HuH-7.5 (cell line): ENCODE results near the gene GINS3.

ENCODE experiments used
- DNase-seq: peaks from one replicate; pipeline ENCODE4 v3.0.0; 2011; ENCODE audit warnings: low spot score

The GINS3 gene

DNA sequence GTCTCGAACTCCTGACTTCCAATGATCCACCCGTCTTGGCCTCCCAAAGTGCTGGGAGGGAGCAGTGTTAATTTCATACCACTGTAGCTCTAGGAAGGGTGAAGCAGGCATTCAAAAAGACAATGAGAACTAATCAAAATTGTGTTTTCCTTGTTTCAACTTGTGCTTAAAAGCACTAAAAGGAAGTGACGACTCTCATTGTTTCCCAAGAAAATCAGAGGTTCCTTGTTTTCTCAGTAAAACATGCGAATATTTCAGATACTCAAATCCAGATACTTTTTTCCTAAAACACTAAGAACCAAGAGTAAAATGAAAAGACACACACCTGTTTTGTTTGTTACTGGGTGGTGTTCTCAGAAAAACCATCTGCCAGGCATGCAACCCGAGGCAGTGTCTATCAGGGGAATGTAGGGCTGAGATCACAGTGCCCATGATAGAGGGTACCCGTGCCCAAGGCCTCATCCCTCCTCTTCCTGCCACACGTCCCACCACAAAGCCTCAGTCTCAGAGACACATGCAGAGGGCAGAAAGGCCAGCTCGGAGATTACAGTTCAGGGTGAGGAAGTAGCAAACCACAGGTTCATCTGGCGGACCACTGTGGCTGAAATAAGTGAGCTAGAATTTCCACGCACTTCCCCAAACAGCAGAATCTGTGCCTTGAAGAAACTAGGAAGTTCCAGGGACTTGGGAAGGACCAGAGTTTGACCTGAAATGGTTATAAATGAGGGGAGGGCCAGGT lies 33.7 kb downstream of the GINS3 start:
- no peak for DNase-seq

DNA sequence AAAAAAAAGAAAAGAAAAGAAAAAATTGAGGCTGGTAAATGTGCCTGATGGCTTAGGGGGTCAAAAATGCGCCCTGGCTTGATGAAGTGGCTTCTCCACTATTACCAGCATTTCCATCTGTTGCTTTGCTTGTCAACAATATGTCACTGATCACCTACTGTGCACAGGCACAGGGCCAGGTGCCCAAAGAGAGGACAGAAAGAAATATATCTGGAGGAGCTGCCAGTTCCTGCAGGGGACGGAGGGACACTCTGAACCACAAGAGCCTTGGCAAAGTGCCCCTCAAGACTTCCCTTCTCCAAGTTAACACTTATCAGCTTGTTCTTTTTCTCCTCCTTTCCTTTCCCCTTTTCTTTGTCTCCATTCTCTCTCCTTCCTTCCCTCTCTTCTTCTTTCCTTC lies 34.7 kb downstream of the GINS3 start:
- DNase-seq: no peak

DNA sequence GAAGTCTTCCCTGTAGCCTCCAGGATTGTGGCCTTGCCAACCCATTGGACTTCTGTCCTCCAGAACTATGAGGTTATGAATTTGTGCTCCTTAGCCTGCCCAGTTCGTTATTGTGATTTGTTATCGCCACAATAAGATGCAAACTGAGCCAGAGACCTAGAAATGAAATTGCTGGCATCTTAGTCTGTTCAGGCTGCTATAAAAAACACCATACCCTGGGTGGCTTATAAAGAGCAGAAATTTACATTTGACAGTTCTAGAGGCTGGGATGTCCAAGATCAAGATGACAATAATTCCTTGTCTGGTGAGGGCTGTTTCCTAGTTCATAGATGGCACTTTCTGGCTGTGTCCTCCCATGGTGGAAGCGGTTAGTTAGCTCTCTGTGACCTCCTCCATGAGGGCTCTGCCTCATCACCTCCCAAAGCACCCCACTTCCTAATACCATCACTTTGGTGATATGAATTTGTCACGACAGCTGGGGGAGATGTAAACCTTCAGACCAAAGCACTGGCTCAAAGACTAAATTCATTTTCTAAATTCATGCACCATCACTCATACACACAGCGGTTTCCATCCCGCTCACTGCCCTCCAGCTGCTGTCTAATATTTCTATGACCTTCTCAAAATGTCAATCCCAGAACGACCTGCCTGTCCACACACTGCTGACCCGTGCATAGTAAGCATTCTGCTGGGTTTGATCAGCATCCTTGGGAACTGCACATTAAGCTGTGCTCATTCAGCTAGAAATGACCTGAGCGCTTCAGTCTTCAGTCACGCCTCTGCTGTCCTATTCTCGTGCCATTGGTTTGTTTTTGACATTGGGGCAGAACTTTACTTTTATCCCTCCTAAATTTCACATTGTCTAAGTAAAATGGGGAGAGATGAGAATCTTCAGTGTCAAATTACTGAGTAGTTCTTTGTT lies 36.6 kb downstream of the GINS3 start:
- no peak for DNase-seq

DNA sequence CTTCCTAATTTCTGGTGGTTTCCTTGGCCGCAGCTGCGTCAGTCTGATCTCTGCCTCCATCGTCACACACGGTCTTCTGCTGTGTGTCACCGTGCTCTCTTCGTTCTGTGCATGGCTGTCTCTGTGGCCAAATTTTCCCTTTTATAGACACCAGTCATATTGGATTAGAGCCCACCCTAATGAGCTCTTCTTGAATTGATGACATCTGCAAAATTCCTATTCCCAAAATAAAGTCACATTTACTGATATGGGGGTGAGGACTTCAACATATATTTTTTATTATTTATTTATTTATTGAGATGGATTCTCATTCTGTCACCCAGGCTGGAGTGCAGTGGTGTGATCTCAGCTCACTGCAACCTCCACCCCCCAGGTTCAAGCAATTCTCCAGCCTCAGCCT lies 38.4 kb downstream of the GINS3 start:
- DNase-seq: no peak

DNA sequence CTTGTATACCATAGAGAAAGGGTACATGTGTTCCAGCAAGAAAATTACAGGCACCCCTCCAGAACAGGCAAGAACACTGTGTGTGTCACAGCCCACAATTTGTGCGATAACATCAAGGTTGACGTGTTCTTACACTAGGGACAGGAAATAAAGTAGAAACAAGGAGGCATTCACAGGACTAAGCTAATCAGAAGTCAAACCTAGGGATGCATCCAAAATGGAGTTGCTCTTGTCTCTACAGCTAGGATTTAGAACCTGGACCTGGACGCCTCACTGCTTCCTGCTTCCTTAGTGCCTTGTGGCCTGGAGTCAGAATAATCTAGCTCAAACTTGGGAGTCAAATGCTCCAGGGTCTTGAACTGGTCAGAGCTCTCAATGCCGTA lies 41.3 kb downstream of the GINS3 start:
- DNase-seq: no peak

DNA sequence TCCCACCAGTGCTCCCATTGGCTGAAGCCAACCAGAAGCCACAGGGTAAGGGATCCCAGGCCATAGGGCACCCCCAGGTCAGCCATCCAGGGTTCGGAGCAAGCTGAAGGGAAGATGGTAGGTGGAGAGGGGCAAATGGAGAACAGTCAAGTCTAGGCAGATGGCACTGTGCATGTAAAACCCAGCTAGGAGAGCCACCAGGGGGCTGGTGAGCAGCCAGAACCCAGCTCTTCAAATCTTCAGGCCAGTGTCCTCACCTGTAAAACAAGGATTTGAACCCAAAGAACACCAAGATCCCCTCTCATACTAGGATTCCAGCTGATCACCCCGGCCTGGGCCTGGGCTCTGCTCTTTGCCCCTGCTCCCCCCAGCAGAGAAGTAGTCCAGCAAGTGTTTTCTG lies 43.5 kb downstream of the GINS3 start:
- no peak for DNase-seq

DNA sequence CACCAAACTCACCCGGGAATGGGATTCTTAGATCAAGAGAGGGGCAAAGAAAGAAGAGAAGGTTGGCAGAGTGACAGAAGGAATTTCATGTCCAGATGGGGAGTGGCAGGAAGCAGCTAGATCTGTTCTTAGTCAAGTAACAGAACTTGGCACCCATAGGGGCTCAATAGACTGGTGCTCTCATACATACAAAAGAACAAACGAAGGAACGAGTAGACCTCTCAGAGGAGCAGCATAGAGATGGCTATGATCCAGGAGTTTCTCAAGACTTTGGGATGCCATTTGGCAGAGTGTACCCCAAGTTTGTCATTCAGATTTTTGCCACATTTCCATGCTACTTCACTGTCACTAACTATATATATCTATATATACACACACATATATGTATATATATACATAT lies 47.9 kb downstream of the GINS3 start:
- no peak for DNase-seq

DNA sequence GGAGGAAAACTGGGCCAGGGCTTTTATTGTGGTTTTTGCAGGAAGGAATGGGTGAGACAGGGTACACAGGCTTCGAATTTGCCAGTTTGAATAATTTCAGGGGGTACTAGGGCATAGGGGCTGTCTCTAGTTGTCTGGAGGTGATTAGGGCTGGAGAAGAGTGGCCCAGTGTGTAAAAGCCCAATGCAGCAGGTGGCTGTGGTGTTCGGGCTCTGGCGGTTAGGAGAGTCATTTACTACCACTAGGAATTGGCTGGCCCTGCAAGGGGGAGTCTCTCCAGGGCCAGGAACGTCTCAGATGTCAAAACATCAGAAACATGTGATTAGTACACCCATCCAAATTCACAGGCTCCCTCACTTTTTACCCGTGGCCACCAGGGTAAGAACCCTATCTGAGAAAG lies 50.3 kb downstream of the GINS3 start:
- no peak for DNase-seq

DNA sequence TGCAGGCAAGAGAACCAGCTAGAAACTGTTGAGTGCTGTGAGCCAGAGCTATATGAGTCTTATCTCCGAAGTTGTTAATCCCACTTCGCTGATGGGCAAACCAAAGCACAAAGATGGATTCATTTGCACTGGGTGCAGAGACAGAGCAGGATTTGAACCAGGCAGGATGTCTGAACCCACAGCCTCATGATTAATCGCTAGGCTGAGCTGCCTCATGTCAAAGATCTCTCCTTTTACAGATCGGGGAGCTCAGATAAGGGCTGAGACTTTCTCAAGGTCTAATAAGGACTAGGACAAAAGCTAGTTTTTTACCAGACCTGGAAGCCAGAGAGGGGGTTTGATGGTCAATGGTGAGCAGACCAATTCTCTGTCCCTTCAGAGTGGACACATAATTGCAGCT lies 51.5 kb downstream of the GINS3 start:
- DNase-seq: no peak

DNA sequence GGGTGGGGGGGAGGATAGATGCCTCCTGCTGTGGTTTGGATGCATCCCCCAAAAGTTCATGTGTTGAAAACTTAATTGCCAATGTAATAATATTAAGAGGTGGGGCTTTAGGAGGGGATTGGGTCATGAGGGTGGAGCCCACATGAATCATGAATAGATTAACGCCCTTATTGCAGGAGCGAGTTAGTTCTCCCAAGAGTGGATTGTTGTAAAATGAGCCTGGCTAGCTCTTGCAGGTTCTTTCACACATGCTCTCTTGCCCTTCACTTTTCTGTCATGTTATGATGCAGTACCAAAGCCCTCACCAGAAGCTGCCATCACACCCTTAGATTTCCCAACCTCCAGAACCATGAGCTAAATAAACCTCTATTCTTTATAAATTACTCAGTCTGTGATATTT lies 52.0 kb downstream of the GINS3 start:
- DNase-seq: no peak

DNA sequence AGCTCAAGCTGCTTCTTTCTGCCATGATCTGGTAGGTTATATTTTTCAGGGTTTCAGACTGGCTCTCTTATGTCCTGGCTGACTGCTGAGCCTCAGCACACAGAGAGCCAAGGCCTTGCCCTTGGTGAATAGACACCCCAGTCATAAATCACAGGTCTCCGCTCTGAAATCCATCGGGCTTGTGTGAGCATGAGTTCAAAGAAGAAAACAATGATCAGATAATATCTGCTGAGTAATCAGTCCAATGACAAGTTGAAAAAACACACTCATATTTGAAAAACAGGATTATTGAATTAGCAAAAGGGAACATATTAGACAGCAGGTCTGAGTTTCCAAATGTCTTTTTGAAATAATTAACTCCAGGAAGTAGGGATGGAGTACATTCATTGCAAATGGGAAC lies 56.6 kb downstream of the GINS3 start:
- no peak for DNase-seq

DNA sequence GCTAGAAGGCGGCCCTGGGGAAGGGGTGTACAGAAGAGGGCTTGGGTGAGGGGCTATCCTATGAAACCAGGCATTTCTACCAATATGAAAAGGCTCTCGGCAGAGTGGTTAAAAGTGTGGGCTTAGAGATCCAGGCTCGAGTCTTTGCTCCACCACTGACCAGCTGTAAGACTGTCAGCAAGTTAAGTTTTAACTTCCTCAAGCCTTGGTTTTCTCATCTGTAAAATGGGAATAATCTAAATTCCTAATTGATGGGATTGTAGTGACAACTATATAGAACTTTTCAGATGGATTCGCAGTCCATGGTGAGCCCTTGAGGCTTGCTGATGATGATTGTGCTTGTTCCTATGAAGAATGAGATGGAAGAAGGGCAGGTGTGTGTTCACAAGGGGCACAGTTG lies 57.0 kb downstream of the GINS3 start:
- no peak for DNase-seq

DNA sequence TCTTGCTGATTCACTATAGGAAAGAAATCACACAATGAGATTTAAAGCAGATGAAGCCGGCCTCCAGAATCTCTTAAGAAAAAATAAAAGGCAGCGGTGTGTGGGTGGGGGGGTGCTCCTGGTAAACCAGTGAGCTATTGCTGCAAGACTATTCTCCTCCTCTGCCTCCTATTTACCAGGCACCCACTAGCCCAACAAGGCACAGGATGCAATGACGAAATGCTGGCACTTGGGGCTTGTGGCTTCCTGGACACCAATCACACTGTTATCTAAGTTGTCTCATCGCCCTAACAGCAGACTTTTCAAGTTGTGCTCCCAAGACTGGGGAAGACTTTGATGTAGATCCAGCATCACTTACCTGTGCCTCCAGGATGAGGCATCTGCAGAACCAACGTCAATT lies 57.5 kb downstream of the GINS3 start:
- no peak for DNase-seq

DNA sequence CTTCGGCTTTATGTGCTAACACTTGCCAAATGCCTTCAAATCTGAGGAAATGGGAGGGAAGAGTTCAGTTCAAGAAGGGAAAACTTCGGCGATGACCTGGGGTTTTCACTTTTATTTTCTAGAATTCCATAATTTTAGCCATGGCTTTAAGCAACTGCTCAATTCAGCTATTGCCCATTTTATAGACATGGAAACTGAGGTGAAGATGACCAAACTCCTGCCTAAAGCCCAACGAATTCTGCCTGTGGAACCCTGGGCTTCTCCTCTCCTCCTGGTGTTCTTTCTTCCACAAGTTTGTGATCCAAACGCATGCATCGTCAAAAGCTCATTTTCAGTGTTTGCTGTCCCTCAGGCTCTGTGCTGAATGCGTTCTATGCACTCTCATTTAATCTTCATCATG lies 58.3 kb downstream of the GINS3 start:
- no peak for DNase-seq

DNA sequence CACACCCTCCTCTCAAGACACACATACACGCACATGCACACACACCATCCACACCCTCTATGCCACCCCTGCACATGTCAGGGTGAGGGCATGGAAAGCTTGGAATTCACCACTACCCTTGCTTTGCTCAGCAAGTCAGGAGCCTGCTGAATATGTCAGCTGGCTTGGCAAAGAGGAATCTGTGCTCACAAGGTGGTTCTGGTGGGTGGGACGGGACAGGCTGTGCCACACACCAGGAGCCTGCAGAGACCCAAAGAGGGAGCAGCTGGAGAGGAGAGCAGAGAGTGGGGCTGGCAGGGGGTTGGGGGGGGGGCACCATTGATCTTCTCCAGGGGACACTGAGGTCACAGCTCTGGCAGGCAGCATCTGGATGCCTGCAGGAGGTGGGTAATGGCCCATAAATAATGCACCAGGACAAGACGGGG lies 59.0 kb downstream of the GINS3 start:
- DNase-seq: no peak

DNA sequence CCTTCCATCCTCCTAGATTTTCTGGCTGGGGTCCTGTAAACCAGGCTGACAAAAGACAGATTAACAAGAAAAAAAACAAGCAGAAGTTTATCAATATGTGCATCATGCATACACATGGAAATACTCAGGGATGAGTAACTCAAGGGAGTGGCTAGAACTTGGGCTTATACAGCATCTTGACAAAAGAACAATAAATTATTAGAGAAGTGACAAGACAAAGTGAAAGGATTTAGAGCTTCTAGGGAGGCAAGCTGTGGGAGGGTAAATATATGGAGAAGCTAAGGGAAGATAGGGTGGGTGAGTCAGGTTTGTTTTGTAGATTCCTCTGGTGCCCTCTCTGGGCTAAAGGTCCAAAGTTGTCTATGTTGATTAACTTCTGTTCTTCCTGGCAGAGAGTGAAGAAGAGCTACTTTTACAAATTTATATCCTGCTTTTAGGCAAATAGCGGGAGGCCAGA lies 59.7 kb downstream of the GINS3 start:
- DNase-seq: no peak

DNA sequence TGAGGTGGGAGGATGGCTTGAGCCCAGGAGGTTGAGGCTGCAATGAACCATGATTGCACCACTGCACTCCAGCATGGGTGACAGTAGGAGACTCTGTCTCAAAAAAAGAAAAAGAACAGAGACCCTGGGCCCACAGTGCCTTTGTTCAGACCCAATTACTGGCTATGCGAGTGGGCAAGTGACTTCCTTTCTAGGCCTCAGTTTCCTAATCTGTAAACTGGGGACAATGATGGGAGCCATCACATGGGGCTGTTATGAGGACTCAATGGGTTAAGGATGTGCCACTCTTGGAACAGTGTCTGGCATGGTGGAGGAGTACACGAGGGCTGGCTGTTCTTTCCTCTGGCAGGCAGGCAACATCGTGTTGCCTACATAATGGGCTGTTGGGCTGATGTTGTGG lies 60.4 kb downstream of the GINS3 start:
- no peak for DNase-seq

DNA sequence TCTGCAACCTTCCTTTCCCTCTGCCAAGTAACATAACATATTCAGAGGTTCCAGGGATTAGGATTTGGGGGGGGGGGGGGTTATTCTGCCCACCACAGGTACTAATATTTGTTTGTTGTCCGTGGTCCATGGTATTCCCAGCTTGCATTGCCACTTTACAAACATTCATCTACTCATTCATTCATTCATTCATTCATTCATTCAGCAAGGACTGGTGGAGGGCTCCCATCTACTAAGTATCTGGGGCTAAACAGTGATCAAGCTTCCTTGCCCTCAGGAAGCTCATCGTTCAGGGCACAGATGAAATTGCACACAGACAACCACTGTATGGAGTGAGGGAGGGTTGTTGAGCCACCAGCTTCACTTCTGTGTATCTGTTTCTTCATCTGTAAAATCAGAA lies 61.9 kb downstream of the GINS3 start:
- no peak for DNase-seq

DNA sequence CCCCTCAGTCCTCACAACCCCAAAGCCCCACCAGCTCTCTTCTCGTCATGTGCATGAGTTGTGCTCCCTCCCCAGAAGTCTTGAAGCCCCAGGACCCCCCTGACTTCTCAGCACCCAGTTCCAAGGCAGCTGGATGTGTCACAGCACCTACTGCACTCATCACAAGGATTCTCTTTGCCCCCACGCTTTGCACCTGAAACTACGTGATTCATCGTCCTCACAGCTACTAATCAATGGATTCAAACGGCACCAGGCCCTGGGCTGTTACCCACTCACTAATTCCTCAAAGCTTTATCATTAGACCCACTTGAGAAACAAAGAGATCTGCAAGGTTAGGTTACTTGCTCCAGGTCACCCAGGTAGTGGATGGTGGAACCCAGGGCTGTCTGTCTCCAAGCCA lies 62.6 kb downstream of the GINS3 start:
- DNase-seq: no peak
